Measurements from ENCODE around the gene BTBD16.

GRCh38 chr10:122357685-122358084 is 86.6 kb downstream of the BTBD16 start:
- no peak for TF ChIP-seq EZH2phosphoT487 (IDR thresholded peaks at IDR 0.05; ENCODE audit: low read depth)
- TF ChIP-seq, protein P1, sequence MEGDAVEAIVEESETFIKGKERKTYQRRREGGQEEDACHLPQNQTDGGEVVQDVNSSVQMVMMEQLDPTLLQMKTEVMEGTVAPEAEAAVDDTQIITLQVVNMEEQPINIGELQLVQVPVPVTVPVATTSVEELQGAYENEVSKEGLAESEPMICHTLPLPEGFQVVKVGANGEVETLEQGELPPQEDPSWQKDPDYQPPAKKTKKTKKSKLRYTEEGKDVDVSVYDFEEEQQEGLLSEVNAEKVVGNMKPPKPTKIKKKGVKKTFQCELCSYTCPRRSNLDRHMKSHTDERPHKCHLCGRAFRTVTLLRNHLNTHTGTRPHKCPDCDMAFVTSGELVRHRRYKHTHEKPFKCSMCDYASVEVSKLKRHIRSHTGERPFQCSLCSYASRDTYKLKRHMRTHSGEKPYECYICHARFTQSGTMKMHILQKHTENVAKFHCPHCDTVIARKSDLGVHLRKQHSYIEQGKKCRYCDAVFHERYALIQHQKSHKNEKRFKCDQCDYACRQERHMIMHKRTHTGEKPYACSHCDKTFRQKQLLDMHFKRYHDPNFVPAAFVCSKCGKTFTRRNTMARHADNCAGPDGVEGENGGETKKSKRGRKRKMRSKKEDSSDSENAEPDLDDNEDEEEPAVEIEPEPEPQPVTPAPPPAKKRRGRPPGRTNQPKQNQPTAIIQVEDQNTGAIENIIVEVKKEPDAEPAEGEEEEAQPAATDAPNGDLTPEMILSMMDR (IDR thresholded peaks at IDR 0.05; ENCODE audit: low read depth, low read length) = no peak

Data from OCI-LY3 (cell line).